ENCODE measurements around the gene KCNJ15.

Gene KCNJ15

DNA sequence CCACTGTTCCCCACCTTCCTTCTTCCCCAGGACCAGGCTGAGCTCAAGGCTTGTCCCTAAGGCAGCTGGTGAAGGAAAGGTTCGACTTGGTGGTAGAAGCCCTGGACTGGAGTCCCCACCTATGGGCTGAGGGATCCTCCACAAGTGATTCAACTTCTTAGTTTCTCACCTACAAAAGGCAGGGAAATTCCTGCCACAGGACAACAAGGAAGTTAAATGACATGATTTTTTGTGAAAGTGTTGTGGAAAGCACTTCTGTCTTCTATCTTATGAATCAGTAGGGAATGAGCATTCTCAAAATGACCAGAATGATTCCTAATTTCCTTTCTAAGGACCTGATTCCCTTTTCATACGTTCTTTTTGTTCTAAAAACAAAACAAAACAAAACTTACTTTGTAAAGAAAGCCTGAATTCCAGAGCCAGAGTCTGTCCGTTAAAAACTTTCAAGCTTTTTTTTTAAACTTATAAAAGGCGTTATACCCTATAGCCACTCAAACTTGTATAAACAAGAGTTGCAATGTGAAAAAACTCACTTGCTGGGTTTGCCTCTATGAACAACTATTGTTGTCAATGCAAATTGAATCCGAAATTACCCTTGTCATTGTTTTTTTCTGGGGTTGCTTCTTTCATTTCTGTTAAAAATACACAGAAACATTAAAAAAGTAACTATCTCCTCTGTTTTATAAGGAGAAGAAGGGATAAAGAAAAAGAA is 12.2 kb downstream of the KCNJ15 start:
- no peak for DNase-seq

DNA sequence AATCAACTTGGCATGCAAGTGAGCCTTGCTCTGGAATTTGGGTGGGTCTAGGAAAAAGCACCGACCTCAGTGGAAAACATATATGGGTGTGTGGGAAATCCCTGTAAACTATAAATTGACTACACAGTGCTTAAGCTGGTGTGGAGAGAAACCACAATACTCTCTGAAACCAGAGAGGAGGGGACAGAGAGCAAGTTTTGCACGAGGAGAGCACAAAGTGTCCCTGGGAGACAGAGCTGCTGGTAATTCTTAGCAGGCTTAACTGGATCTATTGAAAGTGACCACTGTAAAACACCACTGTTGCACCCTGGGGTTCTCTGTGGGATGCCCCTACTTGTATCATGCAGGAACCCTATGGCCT is 12.8 kb downstream of the KCNJ15 start:
- no peak for DNase-seq

DNA sequence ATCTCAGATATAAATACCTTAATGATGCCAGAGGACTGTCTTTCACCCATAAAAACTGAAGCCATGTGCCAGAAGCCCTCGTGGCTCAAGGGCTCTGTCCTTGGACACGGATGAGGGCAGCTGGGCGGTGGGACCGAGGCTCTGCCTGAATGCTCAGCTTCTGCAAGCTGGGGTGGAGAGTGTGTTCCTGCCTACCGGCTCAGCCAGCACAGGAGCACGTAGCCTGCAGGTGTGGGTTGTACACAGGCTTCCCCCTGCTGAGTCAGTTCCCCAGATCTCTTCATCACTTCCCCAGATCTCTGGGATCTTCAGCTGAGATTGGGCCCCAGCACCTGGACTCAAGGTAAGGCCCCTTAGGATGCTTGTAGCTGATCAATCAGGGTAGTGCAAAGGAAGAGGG is 15.4 kb downstream of the KCNJ15 start:
- DNase-seq = no peak

DNA sequence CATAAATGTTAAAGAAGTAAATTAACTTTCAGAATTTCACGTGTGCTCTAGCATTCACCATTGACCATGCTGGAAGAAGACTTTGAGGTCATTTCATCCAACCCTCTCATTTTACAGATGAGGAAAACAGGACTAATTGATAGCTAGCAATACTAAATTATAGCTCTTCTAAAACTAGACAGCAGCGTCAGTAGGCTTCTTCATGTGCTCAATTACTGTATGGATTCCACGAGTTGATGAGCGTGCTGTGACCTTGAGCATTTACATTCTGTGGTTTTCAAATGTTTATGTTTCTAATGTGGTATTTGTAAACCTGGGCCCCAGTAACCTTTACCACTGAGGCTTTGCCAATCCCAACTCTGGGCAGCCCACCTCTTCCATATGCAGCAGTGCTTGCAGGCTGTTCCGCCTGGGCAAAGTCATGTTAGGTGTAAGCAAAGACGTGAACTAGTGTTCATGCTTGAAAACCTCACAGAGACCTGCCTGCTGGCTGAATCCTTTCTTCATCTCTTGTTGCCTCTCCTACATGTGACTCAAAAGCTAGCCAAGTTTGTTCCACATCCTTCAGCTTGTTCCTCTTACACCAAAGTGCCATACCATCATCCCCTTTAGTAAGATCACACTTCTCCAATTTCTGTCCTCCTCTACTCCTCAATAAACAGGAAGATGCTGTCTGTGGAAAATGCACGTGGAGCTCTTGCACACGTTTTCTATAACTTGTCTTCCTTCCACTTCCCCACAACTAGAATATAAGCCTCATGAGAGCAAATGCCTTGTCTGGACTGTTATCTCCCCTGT is 17.2 kb downstream of the KCNJ15 start:
- peak; percentile 13 for DNase-seq

DNA sequence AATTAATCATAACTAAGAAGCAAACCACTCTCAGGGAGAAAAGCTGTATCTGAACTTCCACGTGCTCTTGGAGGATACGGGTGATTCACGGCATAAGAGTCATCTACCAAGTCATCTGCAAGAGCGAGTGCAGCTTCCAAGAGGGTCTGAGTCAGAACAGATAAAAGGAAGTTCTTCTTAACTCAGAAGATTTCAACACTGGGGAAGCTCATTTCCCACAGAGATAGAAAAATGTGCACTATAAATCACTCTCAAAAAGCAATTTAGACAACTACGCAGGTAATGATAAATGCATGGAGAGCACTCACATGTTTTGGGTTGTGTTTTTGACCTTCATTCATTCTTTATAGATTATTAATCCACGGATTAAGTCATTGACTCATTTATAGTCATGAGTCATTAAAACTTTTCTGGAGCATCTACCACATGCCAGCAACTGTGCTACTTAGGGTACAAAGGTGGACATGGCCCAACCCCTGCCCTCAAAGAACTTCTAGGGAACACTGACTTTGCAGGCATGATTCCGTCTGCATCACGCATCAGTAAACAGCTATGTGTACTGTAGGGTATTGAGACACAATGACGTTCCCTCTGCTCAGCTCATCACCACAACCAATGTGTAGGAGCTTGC is 20.8 kb downstream of the KCNJ15 start:
- peak; percentile 8 for DNase-seq

DNA sequence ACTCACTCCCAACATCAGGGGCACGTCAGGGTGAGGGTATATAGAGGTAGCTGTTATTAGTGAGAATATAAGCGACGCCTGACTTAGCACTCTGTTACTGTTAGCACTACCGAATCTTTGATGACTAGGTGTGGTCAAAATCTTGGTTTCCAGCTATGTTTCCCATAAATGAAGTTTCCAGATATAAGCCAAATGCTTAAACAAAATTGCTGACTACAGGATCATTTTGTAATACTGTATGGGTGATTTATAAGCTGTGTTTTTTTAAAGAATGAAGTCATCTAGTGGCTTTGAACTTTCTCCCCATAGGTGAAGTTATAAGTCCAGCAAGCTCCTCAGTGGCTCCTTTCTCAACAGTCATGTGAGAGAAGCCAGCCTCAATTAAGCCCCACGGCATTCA is 23.7 kb downstream of the KCNJ15 start:
- no peak for DNase-seq

DNA sequence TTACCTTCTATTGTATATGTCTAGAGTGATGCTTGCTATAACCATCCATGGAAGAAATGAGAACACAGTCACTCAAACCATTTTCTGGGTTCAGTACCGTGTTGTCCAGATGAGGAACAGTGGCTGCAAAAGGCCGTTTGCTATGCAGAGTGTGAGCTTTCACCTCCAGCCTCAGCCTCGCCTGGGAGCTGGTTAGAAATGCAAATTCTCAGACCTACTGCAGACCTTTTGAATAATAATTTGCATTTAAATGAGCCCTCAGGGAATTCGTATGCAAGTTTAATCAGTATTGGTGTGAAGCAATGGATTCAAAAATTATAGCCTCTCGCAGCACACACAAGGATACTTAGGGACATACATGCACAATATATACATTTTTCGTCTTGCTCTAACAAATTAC is 24.1 kb downstream of the KCNJ15 start:
- no peak for DNase-seq

DNA sequence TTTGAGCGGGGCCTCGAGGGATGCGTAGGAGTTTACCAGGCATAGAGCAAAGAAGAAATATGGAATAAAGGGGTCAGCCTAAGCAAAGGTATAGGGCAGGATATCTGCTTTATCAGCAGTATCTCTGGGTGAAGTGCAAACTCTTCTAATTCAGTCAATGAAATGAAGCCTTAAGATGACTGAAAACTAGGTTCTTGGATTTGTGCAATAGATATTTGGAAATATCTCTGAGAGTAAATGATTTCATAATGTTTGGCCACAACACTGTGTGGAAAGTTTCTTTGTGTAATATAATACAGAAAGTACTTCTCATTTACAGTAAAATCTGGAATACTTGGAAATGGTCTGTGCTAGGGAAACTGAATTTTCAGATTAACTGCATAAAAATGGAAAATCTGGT is 26.1 kb downstream of the KCNJ15 start:
- no peak for DNase-seq

DNA sequence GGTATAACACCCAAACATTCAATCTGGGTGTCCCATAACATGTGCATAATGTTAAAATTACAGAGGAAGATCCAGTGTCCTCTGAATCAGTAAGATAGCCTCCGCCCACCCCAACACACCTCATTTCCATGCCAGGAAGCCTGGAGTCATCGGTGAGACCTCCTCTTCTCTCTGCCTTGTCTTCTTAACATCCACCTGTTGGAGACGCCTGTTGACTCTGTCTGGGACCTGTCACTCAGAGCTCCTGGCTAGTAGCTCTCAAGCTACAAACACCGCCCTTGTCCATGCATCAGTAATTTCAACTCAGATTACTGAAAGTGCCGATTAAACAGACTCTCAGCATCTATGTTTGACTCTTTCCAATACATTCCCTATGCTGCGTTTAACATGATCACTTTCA is 27.4 kb downstream of the KCNJ15 start:
- no peak for DNase-seq

DNA sequence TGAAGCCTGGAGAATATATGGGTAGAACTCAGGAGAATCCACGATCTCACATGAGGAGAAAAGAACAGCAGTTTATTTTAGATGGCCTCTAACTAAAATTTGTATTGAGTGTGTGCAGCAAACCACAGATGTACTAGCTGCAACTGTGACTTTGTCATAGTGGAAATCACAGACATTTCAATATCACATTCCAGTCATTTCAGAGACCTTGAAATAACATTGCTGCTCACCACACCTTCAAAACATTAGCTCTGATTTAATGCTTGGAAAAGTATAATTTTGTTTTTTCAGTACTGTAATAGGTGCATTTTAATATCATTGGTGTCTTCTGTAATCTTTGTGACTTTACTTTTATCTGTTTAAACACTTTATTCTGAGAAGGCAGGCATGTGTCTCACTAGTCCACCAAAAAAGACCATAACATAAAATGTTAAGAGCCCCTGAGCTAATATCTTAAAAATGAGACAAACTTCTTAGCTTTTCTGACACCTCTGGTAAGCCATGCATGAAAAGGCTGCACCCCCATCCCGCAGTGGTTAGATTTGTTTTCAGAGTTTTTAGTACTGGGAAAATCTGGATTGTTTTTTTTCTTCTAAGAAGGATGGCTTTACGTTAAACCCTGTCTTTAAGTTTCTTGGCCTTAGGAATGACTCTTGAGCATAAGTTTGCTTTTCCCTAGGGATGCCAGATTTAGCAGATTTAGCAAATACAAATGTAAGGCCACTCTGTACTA is 30.1 kb downstream of the KCNJ15 start:
- no peak for DNase-seq

DNA sequence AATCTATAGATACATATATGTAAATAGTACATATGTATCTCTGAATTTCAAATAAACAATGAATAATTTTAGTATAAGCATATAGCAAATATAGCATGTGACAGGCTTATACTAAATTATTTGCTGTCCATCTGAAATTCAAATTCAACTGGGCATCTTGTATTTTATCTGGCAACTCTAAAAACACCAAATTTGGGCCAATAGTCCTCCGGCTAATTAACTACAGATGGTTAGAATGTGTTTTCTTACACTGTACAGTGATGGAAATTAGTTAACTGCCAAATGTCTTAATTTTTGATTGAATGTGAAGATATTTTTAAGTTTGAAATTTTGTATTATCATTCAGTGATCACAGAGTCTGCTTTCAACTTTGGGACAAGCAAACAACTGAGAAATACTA is 30.7 kb downstream of the KCNJ15 start:
- DNase-seq = no peak

DNA sequence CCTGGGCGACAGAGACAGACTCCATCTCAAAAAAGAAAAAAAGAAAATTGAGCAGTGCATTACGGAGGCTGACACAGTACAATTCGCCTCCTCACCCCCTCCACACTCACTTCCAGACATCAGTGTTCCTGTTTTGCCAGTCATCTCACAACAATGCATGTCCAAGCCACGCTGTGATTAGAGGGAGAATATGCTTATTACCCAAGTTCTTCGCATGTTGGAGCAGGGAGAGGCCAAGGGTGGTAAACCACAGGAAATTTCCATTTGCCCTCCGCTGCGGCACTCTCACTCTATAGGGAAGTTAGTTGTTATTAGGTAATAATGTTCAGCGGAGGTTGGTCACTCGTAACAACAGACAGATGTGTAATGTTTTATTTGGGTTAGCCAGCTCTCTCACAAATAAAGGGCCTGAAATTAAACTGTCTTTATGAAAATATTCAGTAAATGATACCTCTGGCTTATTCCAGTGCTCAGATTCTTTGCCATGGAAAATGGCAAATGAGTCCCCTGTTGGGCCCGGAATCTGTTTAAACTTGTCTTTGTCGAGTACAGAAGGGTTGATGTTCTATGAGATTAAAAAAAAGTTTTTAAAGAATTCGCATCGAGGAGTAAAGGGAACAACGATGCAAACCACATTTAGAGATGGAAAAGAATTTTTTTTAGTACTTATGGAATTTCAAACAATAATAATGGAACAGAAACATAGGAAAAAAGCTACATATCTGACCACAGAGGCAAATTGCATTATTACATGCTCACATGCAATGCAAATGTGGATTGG is 33.1 kb downstream of the KCNJ15 start:
- DNase-seq = peak; percentile 44

DNA sequence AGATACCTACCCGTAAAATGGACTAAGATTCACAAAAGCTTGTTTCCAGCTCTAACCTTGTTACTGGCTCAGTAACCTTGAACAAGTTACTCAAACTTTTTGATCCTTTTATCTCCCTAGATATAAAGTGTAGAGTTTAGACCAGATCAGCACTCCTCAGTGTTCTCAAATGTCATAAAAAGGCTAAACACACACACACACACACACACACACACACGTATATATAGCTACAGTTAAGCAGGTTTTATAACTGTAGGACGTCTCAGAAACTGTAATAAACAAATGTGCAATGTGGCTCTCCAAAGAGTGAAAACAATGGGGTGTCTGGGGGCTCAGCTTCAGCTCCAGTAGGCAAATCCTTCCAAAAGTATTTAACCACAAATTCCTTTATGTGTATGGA is 34.0 kb downstream of the KCNJ15 start:
- no peak for DNase-seq

DNA sequence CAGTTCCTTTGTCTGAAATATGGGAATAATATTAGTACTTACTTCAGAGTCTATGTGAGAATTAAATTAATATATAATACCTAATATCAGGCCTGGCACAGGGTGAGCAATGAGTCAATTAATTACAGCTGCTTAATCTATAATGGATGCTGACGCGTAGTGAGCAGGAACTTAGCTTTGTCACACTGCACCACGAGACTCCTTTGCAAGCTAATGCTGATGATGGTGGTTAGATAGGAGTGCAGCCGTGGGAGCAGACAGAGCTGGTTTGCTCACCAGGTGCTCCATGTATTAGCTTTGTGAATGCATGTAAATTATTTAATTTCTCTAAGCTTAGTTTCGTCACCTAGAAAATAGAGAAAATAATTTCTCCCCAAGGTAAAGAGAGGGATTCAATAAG is 35.1 kb downstream of the KCNJ15 start:
- no peak for DNase-seq

DNA sequence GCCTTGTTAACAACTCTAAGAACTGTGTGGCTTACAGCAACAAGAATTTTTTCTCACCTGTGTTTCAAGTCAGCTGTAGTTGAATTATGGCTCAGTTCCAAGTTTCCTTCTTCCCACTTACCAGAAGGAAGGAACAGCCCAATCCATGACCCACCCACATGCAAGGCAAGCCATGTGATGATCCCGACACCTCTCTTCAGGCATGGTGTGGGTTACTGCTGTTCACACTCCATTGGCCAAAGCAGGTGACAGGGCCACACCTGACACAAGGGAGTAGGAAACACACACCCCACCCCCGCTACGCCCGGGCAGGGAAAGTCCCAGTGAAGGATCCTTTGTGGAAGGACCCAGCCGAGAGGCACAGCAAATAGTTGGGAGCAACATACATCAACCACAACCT is 36.3 kb downstream of the KCNJ15 start:
- DNase-seq = no peak

DNA sequence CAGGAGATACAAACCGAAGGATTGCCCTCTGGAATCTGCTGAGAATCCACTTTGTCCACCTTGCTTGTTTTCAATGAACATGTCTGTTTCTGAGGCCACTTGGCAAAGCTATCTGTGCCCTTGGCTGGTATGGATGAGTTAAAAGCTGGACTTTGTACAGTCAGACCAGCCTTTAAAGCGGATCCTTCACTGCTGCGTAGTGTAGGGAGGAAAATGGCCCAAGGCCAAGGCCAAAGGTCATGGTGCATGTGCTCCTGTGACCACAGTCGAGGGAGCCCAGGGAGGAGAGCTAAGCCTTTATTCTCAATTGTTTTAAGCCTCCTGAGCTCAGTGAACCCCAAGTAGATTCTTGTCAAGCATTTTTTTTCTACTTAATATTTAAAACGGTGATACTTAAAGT is 37.0 kb downstream of the KCNJ15 start:
- no peak for DNase-seq

DNA sequence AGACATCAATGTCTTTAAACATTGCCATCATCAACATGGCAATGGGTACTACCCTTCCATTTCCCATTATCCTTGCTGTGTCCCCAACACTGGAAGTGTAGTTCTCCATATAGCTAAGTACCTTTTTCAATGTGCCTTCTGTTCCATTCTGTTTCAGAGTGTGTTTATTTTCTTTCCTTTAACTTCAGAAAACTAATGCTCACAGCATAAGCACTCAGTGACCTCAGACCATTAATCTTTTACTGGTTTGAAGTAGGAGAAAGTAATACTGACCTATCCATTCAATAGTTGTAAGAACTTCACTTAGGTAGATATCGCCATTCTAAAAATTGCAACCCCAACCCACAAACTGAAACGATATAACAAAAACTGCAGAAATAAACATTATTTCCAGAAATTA is 37.8 kb downstream of the KCNJ15 start:
- no peak for DNase-seq

DNA sequence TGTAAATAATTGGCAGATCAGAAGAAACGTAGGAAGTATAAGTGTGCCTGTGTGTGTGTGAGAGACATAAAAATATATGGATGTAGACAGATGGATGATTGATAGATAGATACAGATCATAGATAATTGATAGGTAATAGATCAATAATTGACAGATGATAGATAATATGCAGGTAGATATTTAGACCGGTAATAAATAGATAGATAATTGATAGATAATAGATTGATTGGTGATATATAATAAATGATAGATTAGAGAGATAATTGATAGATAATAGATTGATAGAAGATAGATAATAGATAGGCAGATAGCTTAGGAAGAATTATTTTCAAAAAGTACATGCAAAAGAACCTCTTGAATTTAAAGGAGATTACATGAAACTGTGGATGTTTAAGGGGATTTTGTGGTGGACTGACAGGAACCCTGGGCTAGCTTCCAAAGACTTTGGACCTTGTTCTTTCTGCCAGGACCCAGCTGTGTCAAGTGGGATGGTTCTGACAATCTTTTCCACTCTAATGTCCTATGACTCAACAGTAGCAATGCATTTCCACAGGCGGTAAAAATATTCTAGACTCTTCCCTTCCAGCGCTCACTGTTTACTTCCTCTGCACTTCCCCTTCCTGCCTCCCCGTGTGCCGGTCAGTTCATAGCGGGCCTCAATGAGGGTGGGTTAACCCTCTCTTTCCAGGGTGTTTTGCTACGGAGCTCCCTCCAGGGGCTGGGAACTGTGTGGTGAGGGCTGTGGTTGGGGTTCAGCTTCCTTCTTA is 39.4 kb downstream of the KCNJ15 start:
- DNase-seq = no peak

DNA sequence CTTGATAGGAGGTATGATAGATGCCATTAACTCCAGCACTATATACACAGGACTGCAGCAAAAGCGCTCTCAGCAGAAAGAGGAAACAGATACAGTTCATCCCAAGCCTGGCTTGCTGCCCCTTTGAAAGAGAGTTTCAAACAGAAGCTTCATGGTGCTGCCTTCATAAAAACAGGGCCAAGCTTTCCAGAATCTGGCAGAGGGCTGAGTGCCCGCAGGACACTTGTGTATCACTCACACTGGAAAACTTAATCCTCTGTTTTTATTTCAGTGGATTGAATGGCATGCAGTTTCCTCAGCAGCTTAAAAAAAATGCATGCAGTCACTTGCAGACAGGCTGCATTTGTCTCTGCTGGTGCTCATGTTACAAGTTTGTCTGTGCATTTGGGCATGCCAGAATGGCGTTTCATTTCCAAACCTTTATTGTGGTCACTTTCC is 40.4 kb downstream of the KCNJ15 start:
- no peak for DNase-seq

DNA sequence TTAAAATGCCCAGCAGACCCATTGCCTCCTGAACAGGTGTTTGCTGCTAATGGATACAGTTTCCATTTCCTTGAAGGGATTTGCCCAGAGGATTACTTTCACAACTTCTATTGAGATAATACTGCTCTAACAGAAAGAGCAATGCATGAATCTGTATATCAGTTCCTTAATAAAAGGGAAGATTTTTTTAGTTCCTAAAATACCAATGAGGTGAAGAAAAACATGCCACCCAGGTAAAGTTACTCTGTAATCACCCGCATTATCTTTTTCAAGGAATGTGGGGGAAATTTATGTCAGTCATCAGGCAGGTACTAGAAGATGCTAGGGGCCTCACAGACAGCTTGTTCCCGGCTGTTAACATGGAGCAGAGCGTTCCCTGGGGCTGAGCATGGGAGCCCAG is 41.1 kb downstream of the KCNJ15 start:
- DNase-seq = no peak

DNA sequence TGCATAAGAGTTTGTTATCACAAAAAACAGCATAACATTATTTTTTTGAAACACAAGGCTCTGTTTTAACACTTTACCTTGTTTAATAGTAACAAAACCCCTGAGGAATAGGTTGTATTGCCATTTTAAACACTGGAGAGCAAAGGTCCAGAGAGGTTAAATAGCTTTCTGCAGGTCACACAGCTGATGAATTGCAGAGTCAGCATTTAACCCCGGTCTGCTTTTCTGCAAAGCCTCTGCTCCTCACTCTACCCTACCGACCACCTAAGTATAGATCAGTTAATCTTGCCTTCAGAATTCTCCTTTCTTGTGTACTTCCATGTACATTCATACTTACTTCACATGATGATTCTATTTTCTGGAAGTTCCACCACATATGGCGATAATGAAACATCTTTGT is 42.0 kb downstream of the KCNJ15 start:
- DNase-seq = no peak

DNA sequence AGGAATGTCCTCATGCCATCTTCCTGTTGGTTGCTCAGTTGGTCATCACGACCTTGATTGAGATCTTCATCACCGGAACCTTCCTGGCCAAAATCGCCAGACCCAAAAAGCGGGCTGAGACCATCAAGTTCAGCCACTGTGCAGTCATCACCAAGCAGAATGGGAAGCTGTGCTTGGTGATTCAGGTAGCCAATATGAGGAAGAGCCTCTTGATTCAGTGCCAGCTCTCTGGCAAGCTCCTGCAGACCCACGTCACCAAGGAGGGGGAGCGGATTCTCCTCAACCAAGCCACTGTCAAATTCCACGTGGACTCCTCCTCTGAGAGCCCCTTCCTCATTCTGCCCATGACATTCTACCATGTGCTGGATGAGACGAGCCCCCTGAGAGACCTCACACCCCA is 42.9 kb downstream of the KCNJ15 start:
- DNase-seq = no peak
